Measurements from ENCODE around the gene ST8SIA5.

GRCh38 chr18:46702471-46702870 is 54.4 kb downstream of the ST8SIA5 start:
- TF ChIP-seq POLR2AphosphoS5 (IDR thresholded peaks at IDR 0.05) = no peak
- TF ChIP-seq, protein P1, sequence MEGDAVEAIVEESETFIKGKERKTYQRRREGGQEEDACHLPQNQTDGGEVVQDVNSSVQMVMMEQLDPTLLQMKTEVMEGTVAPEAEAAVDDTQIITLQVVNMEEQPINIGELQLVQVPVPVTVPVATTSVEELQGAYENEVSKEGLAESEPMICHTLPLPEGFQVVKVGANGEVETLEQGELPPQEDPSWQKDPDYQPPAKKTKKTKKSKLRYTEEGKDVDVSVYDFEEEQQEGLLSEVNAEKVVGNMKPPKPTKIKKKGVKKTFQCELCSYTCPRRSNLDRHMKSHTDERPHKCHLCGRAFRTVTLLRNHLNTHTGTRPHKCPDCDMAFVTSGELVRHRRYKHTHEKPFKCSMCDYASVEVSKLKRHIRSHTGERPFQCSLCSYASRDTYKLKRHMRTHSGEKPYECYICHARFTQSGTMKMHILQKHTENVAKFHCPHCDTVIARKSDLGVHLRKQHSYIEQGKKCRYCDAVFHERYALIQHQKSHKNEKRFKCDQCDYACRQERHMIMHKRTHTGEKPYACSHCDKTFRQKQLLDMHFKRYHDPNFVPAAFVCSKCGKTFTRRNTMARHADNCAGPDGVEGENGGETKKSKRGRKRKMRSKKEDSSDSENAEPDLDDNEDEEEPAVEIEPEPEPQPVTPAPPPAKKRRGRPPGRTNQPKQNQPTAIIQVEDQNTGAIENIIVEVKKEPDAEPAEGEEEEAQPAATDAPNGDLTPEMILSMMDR (IDR thresholded peaks at IDR 0.05) = no peak
